Measurements from ENCODE around the gene GPR107.

The GPR107 gene

GRCh38 chr9:130183133-130183762 lies 129.5 kb downstream of the GPR107 start:
- DNase-seq (ENCODE audit: low read depth, low spot score) = no peak

DNA sequence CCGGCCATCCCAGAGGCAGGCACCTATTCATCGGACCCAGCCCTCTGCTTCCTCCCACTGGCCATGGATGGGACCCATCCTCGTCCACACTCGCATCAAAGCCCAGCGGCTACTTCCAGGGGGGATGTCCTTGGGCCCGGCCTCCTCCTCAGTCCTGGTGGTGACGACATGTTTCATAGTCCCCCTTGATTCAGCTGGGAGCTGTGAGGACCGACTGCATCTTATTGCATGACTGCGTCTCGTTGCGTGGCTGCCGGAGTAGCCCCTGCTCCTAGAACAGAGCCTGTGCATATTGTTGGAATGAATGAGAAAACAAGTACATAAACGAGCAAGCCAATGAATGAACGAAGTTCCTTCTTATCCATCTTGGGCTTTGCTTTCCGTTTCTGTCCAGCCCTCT lies 131.3 kb downstream of the GPR107 start:
- no peak for DNase-seq (ENCODE audit: low read depth, low spot score)

- DNase-seq (ENCODE audit: low read depth, low spot score) = no peak
Measured at GRCh38 chr9:130185490-130186031, 131.9 kb downstream of the GPR107 start.

- DNase-seq (ENCODE audit: low read depth, low spot score) = no peak
Measured at GRCh38 chr9:130186051-130186450, 132.3 kb downstream of the GPR107 start.

DNA sequence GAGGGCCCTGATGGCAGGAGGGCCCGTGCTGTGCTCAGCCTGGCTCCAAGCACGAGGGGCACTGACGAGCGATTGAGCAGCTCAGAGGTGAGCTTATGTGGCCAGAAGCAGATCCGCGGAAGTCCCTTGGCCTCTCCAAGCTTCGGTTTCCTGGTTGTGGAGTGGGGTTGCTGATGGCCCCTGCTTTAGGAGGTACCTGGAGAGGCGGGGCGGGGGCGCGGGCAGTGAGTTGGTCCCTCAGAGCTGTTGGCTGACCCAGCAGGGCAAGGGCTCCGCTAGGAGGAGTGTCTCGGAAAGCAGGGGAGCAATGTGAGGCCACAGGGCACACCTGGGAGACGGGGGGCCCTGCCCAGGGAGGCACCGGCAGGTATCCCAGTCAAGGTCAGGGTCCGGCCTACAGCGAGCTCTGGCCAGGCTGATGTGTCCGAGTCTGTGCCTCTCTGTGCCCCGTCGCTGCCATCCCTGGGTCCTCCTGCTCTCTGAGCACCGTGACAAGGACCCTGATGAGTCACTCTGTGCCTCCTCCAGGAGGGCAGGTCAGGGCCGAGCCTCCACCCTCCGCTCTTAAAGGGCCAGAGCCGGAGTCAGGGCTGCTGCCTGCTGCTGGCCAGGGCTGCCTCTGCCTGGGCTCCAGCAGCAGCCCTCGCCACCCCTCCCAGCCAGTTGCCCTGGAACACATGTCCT lies 133.3 kb downstream of the GPR107 start:
- DNase-seq (ENCODE audit: low read depth, low spot score) = no peak

- no peak for DNase-seq (ENCODE audit: low read depth, low spot score)
Measured at GRCh38 chr9:130187523-130187846, 133.8 kb downstream of the GPR107 start.

- no peak for DNase-seq (ENCODE audit: low read depth, low spot score)
Measured at GRCh38 chr9:130188860-130189481, 135.3 kb downstream of the GPR107 start.
